NCI-H748 (cell line): Measurements from ENCODE around the gene NCLN.
"Not testable (repeated sequence)": the region's sequence is repeated elsewhere in the genome, so short reads cannot be mapped to it uniquely, and the experiment has no call there.

ENCODE experiments used
- DNase-seq: peaks from one replicate; lab custom pipeline; 2025; ENCODE audit not compliant: unreplicated experiment; lab: John Stamatoyannopoulos, UW

Gene NCLN

DNA sequence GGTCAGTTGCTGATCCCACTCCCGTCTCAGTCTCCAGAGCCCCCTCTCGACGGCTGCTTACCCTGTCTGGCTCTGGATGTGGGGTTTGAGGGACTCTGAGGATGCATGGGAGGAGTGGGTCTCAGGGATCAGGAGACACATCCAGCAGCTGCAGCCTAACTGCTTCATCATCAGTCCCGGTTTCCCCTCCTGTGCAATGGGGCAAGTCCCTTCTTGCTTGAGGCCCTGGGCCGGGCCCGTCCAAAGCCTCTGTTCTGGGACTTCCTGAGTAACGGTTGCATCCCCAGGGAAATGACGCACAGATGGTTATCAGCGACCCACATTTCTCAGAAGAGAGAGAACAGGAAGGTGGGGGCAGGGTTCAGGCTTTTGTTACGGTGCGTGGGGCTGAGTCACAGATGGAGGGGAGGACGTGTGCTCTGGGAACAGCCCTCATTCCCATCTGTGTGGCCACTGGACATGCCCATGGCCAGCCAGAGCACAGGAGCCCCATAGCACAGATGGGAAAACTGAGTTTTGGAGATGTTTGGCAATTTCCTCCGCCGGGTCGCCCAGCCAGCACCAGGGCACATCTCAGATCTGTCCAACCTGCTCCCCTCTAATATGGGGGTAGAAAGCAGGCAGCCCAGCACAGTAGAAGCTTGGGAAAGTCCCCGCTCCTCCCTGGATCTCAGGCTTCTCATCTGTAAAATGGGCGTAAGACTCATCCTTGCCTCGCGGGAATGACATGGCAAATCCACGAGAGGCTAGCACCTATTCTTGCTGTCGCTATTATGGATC is 30.6 kb upstream of the NCLN start:
- no peak for DNase-seq

- no peak for DNase-seq
Measured at GRCh38 chr19:3157096-3157845, 28.5 kb upstream of the NCLN start.

- DNase-seq: no peak
Measured at GRCh38 chr19:3159565-3159964, 26.2 kb upstream of the NCLN start.

- no peak for DNase-seq
Measured at GRCh38 chr19:3160219-3160618, 25.5 kb upstream of the NCLN start.

- no peak for DNase-seq
Measured at GRCh38 chr19:3161453-3161852, 24.3 kb upstream of the NCLN start.

- DNase-seq: no peak
Measured at GRCh38 chr19:3162418-3163229, 23.1 kb upstream of the NCLN start.

- peak; percentile 72 for DNase-seq
Measured at GRCh38 chr19:3163230-3163886, 22.4 kb upstream of the NCLN start.

DNA sequence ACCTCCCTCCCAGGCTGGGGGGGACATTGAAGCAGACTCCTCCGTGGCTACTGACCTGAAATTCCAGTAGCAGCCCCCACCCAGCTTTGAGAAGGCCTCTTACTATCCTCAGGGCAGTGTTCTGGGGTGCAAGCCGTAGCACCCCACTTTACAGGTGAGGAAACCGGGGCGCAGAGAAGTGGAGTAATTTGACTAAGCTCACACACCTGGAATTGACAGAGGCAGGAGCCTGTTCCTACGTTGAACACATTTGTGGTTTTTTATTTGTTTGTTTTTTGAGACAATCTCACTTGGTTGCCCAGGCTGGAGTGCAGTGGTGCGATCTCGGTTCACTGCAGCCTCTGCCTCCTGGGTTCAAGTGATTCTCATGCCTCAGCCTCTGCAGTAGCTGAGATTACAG is 21.8 kb upstream of the NCLN start:
- DNase-seq: no peak

- no peak for DNase-seq
Measured at GRCh38 chr19:3167533-3168272, 18.0 kb upstream of the NCLN start.

DNA sequence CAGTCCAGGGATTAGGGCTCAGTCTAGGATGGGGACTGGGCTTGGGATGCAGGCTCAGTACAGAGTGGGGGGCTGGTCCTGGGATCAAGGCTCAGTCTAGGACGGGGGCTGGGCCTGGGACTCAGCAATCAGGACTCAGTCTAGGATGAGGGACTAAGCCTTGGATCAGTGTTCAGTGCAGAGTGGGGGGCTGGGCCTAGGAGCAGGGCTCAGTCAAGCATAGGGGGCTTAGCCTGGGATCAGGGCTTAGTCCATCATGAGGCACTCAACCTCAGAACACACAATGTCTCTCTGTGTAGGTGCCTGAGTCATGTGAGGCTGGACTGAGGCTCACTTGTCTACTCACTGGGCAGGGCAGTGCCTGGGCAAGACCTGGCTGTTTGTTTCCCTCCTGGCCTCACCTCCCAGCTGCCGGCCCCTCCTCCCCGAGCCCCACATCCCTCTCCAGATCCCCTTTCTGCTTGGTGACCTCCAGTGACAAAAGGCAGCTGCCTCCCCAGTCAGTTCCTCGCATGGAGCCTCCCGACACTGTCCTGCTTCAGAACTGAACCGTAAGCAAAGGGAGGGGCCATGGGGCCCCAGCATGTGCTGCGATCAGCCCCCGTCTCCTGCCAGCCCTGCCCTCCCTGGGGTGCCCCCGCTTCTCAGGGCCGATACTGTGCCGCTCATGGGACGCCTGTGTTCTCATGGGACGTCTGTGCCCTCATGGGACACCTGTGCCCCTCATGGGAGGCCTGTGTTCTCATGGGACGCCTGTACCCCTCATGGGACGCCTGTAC is 13.6 kb upstream of the NCLN start:
- no peak for DNase-seq

GRCh38 chr19:3172673-3173000 is 13.1 kb upstream of the NCLN start:
- DNase-seq: not testable (repeated sequence)

GRCh38 chr19:3175781-3176714 is 9.7 kb upstream of the NCLN start:
- no peak for DNase-seq

- DNase-seq: no peak
Measured at GRCh38 chr19:3176715-3177501, 8.8 kb upstream of the NCLN start.

- no peak for DNase-seq
Measured at GRCh38 chr19:3178377-3178972, 7.3 kb upstream of the NCLN start, which contains the start of gene S1PR4. Gene S1PR4 (plus strand): TSS chr19:3178769. CDS start chr19:3178793, 24 bp downstream.

DNA sequence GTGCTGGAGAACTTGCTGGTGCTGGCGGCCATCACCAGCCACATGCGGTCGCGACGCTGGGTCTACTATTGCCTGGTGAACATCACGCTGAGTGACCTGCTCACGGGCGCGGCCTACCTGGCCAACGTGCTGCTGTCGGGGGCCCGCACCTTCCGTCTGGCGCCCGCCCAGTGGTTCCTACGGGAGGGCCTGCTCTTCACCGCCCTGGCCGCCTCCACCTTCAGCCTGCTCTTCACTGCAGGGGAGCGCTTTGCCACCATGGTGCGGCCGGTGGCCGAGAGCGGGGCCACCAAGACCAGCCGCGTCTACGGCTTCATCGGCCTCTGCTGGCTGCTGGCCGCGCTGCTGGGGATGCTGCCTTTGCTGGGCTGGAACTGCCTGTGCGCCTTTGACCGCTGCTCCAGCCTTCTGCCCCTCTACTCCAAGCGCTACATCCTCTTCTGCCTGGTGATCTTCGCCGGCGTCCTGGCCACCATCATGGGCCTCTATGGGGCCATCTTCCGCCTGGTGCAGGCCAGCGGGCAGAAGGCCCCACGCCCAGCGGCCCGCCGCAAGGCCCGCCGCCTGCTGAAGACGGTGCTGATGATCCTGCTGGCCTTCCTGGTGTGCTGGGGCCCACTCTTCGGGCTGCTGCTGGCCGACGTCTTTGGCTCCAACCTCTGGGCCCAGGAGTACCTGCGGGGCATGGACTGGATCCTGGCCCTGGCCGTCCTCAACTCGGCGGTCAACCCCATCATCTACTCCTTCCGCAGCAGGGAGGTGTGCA is 6.6 kb upstream of the NCLN start:
- no peak for DNase-seq

DNA sequence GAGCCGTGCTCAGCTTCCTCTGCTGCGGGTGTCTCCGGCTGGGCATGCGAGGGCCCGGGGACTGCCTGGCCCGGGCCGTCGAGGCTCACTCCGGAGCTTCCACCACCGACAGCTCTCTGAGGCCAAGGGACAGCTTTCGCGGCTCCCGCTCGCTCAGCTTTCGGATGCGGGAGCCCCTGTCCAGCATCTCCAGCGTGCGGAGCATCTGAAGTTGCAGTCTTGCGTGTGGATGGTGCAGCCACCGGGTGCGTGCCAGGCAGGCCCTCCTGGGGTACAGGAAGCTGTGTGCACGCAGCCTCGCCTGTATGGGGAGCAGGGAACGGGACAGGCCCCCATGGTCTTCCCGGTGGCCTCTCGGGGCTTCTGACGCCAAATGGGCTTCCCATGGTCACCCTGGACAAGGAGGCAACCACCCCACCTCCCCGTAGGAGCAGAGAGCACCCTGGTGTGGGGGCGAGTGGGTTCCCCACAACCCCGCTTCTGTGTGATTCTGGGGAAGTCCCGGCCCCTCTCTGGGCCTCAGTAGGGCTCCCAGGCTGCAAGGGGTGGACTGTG is 5.9 kb upstream of the NCLN start:
- no peak for DNase-seq
